T-helper 1 cell (primary cell): ENCODE measurements around the gene NLRP6.
"Not testable (repeated sequence)": the region's sequence is repeated elsewhere in the genome, so short reads cannot be mapped to it uniquely, and the experiment has no call there.

Experiments
- DNase-seq, 5 donors: peaks; one replicate each; pipeline ENCODE4 v3.0.0-alpha.2; 2012 to 2020

NLRP6 gene

GRCh38 chr11:325796-326591 is 47.8 kb downstream of the NLRP6 start:
- no peak for DNase-seq

DNA sequence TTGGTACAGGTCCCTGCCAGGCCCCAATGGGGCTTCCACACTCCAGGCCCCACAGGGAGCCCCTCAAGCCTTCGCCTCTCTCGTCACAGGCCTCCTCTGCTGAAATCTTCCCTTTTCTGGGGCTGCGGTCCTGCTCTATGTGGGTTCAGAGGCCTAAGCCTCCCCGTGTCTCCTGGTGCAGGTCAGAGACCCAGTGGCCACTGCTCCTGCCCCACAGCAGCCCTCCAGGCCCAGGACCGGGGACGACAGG is 48.3 kb downstream of the NLRP6 start:
- no peak for DNase-seq

DNA sequence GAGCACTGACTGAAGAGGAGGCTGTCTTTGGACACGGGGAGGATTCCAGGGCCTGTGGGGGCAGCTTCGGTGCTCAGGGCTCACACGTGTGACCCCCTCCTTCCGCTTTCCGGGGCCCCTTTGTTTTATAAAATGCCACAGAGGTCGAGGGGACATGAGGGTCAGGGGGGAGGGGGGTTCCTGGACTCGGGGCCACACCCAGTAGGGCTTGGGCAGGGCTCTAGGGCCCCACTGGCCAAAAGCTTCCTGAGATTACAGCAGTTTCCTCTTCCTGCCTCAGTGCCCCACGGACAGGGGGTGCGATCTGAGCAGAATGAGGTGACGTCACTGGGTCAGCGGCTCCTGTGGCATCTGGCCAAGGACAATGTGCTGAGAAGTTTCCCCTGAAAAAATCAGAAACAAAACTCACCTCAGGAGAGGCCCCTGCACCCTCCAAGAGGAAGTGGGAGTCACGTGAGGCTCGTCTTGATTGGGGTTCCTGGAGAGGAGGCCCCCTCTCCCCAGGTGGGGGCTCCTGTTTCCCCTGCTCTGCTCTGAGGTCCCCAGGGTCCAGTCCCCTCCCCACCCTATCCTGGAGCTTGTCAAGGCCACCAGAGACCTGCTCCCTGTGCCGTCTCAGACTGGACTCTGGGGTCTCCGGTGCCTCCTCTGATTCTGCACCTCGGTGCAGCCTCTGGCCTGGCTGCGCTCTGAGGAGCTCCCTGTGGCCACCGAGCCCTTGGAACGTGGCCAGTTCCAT is 48.8 kb downstream of the NLRP6 start:
- peak in 3 of 5 donors; percentile 47 to 79 (median 49) for DNase-seq

DNA sequence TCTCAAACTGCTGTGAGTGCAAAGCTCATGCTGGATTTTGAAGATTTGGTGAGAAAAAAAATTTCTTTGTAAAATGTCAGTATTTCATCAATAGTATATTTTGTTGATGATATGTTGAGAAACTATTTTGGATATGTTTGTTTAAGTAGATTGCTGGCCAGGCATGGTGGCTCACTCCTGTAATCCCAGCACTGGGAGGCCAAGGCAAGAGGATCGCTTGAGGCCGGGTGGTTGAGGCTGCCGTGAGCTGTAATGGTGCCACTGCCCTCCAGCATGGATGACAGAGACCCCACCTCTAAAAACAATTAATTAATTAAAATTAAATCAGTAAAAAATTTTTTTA is 49.3 kb downstream of the NLRP6 start:
- no peak for DNase-seq

DNA sequence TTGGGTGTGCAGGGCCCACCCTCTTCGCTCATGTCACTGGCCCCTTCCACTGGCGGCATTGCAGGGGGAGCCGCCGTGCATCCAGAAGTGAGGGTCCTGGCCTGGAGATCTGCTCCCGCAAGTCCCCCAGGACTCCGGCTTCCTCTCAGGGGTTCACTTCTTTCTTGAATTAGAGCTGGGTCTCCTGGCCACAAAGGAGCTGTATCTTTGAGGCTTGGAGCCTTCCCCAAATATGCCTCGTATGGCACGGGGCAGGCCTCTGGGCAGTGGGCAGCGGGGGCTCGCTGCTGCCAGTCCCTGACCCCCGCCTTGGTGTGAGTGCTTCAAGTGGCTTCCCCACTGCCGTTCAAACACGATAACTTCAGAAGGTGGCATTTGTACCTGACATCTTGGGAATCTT is 49.8 kb downstream of the NLRP6 start:
- DNase-seq: no peak

GRCh38 chr11:328516-329100 is 50.4 kb downstream of the NLRP6 start:
- not testable (repeated sequence) for DNase-seq

- no peak for DNase-seq
Observed at GRCh38 chr11:329886-330253, 51.7 kb downstream of the NLRP6 start.

GRCh38 chr11:330307-330693 is 52.1 kb downstream of the NLRP6 start:
- DNase-seq: no peak

- peak in 1 of 5 donors; percentile 49 for DNase-seq
Observed at GRCh38 chr11:330694-331357, 52.6 kb downstream of the NLRP6 start.

DNA sequence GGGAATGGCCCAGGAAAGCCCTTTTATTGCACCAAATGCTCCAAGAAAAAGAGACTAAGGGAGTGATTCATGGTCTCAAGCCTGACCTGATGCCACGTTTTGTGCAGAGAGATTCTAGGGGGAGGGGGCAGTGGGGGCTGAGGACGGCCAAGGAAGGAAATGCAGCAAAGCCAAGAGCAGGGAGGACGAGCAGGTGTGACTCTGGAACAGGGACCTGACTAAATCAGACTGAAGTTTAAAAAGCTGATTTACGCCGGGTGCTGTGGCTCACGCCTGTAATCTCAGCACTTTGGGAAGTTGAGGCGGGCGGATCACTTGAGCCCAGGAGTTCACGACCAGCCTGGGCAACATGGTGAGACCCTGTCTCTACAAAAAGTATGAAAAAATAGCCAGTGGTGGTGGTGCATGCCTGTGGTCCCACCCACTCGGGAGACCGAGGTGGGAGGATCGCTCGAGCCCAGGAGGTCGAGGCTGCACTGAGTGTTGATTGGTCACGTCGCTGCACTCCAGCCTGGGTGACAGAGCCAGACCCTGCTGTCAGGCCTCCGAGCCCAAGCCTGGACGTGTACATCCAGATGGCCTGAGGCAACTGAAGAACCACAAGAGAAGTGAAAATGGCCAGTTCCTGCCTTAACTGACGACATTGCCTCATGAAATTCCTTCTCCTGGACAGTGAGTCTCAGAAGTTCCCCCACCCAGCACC is 53.3 kb downstream of the NLRP6 start:
- DNase-seq: no peak

GRCh38 chr11:332651-333480 is 54.7 kb downstream of the NLRP6 start:
- DNase-seq: no peak

DNA sequence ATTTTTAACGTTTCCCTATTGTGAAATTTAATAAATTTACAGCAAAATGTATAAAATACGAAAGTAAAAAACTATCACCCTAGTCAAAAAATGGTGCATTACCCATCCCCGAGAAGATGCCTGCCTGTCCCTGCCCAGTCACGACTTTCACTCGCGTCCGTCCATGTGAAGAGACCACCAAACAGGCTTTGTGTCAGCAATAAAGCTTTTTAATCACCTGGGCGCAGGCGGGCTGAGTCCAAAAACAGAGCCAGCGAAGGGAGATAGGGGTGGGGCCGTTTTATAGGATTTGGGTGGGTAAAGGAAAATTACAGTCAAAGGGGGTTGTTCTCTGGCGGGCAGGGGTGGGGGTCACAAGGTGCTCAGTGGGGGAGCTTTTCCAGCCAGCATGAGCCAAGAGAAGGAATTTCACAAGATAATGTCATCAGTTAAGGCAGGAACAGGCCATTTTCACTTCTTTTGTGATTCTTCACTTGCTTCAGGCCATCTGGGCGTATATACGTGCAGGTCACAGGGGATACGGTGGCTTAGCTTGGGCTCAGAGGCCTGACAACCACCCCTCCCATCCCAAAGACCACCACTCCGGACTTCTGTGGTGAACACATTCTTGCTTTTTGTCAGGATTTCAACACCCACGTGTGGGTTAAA is 55.5 kb downstream of the NLRP6 start:
- not testable (repeated sequence) for DNase-seq

GRCh38 chr11:334264-334994 is 56.2 kb downstream of the NLRP6 start:
- DNase-seq: no peak
